GM21737 (cell line): ENCODE measurements around the gene RAB24.
A peak's percentile ranks its signal among the peaks of the same experiment; 100 is the strongest.
"Not testable (repeated sequence)": the region's sequence is repeated elsewhere in the genome, so short reads cannot be mapped to it uniquely, and the experiment has no call there.

Experiments used
- ATAC-seq: cut with Tn5 transposase; IDR thresholded peaks from one replicate; pipeline ENCODE4 v1.9.1; 2021; ENCODE audit warnings: mild to moderate bottlenecking, moderate library complexity; ENCODE audit not compliant: unreplicated experiment

The RAB24 gene

DNA sequence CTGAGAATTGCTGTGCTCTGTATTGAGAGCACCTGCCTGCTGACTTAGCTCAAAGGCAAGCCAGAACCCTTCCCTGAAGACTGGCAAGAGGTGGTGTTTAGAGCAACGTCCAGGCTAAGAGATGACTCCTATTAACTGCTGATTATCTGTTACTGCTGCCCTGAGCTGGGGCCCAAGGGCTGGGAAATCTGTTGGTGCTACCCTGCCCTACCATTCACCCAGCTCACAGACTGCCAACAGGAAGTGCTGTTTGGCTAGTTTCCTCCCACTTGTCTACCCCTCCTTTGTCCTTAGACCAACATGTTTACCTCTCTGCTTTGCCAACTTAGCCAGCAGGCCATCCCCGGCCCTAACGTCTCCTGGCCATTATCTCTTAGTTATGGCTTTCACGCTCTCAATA is 6.9 kb downstream of the RAB24 start:
- ATAC-seq = no peak

DNA sequence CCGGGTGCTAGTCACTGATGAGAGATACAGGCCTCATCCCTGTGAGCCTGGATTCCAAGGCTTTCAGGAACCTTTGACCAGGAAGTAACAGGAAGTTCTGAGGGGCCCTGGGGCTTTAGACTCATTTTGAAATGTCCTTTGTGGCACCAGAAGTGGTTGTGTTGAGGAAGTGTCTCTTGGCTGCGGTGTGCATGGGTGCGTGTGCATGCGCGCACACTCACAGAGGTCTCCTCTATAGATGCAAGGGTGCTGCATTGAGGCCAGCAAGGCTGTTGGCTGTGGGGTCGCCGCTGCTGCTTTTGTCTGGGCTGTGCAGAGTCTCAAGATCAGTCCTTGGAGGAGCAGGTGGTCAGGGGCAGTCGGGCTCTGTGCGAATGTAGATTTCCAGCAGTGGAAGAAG is 7.6 kb downstream of the RAB24 start:
- ATAC-seq = no peak

DNA sequence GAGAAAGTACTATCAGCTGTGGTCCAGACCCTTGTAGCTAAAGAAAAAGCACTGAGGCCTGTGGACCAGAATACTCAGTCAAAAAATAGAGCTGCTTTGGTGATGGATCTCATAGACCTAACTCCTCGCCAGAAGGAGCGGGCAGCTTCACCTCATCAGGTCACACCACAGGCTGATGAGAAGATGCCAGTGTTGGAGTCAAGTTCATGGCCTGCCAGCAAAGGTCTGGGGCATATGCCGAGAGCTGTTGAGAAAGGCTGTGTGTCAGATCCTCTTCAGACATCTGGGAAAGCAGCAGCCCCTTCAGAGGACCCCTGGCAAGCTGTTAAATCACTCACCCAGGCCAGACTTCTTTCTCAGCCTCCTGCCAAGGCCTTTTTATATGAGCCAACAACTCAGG is 8.9 kb downstream of the RAB24 start:
- no peak for ATAC-seq

DNA sequence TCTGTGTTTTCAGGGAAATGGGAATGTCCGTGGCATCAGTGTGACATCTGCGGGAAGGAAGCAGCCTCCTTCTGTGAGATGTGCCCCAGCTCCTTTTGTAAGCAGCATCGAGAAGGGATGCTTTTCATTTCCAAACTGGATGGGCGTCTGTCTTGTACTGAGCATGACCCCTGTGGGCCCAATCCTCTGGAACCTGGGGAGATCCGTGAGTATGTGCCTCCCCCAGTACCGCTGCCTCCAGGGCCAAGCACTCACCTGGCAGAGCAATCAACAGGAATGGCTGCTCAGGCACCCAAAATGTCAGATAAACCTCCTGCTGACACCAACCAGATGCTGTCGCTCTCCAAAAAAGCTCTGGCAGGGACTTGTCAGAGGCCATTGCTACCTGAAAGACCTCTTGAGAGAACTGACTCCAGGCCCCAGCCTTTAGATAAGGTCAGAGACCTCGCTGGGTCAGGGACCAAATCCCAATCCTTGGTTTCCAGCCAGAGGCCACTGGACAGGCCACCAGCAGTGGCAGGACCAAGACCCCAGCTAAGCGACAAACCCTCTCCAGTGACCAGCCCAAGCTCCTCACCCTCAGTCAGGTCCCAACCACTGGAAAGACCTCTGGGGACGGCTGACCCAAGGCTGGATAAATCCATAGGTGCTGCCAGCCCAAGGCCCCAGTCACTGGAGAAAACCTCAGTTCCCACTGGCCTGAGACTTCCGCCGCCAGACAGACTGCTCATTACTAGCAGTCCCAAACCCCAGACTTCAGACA is 9.5 kb downstream of the RAB24 start:
- no peak for ATAC-seq

DNA sequence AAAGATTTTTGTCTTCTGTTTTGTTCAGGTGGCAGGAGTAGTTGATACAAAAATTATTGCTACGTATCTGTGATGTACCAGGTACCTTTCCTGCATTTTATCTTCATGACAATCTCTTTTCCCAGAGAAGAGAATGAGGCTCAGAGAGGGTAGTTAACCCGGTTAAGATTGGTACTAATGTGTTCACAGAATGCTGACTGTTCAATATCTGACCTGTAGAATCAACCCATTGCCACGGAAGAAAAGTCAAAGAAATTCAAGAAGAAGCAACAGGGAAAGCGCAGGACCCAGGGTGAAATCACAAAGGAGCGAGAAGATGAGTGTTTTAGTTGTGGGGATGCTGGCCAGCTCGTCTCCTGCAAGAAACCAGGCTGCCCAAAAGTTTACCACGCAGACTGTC is 11.8 kb downstream of the RAB24 start:
- ATAC-seq = no peak

DNA sequence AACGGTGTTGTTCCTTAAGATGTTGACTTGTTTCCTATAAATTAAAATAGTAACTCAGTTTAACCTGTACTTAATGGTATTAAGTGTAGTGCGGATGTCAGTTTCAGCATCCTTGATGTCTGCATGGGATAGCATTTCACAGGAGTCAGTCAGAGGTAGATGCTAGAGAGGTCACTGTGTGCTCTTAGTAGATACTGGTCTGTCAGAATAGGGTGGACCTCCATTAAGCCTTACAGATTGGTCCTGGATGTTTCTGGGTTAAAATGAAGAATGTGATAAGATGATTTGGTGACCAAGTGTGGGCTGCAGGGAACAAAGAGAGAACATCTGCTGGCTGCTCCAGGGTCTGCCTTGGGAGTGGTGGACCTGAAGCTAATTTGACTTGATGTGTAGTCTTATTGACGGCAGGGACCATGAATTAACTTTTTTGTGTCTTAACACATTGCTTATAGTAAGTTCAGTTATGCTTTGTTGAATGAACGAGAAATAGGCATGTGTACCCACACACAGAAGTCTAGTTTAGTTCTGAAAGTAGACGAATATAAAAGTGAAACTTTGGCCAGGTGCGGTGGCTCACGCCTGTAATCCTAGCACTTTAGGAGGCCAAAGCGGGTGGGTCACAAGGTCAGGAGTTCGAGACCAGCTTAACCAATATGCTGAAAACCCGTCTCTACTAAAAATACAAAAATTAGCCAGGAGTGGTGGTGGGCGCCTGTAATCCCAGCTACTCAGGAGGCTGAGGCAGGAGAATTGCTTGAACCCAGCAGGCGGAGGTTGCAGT is 12.5 kb downstream of the RAB24 start:
- ATAC-seq = peak; percentile 53

DNA sequence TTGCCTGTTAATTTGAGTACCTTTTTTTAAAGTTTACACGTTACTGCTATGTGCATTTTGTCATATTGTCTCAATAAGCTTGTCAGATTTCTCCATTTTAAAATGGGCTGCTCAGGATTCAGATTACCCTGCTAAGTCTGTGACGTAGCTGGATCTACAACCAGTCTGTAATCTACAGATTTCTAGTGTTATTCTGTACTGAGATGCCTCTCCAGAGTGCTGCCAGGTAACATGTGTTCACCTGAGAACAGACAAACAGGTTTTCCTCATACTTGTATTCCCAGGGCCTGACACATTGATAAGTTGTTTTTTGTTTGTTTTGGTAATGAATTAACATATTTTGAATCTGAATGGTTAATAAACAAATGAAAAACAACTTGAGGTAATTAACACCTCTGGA is 15.3 kb downstream of the RAB24 start:
- ATAC-seq = no peak

DNA sequence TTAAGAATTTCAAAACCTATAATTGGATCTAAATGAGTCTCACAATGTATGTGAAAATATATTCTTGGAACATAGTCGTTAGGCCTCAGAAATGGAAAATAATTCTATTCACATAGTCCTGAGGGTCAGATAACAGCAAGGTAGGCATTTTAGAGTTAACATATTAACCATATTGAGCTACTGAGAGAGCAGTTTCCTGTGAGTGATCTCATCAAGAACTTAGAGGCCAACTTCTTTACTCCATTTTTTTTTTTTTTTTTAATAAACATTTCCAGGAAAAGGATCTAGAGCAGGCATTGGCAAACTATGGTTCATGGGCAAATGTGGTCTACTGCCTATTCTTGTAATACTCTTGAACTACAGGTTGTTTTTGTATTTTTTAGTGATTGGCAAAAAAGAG is 26.6 kb downstream of the RAB24 start:
- ATAC-seq = no peak

DNA sequence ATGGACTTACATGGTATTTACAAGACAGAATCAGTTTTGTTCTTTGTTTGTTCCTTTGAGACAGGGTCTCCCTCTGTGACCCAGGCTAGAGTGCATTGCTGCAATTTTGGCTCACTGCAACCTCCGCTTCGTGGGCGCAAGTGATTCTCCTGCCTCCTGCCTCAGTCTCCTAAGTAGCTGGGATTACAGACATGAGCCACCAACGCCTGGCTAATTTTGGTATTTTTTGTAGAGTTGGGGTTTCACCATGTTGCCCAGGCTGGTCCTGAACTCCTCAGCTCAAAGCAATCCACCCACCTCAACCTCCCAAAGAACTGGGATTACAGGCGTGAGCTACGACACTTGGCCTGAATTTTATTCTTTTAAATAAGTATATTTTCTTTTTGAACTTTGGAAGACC is 27.6 kb downstream of the RAB24 start:
- ATAC-seq = no peak

DNA sequence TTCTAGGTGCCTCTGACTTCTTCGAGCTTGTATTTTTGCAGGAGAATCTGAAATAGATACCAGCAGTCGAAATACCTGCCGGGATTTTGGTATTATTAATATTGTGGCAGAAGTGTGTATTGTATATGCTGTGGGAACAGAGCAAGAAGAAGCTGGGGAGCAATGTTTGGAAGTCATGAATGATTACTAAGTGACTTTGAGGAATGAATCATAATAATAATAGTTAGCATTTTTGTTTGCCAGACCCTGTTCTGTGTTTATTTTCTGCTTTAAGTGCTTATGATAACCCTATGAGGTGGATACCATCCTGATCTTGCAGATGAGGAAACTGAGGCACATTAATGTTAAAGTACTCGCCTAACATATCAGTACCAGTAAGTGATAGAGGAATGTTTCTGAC is 32.4 kb downstream of the RAB24 start:
- ATAC-seq = no peak

DNA sequence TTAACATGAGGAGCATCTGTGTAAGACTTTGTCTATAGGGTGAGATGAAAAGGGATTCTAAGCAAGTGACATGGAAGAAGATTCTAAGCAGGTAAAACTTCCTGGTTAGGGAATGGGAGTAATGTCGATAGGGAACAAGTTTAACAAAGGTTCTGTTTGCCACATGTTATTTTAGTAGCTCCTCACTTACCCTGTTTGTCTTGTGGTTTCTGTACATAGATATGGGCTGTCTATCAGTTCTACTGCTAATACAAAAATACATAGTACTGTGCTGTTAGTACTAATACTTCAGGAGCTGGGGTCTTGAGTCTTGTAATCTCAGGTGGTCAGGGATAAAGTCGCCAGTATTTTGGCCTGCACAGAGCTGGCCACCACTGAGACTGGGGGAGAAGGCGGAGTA is 32.9 kb downstream of the RAB24 start:
- ATAC-seq = no peak

DNA sequence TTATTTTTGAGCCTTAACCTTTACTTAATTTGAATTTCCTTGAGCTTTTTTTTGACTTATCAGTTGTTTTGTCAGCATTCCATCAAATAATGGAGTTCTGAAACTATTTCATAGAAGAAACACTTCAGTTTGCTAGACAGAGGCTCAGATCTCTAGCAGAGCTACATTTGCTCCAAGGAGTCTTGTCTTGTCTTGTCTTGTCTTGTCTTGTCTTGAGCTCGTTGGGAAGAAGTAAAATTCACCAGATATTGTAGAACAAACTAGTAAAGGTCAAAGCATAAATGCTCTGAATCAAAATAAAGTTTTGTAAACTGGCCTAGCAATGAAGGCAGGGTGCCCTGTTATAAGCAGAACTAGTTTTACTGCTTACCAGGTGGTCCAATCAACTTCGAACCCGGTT is 33.5 kb downstream of the RAB24 start:
- no peak for ATAC-seq

DNA sequence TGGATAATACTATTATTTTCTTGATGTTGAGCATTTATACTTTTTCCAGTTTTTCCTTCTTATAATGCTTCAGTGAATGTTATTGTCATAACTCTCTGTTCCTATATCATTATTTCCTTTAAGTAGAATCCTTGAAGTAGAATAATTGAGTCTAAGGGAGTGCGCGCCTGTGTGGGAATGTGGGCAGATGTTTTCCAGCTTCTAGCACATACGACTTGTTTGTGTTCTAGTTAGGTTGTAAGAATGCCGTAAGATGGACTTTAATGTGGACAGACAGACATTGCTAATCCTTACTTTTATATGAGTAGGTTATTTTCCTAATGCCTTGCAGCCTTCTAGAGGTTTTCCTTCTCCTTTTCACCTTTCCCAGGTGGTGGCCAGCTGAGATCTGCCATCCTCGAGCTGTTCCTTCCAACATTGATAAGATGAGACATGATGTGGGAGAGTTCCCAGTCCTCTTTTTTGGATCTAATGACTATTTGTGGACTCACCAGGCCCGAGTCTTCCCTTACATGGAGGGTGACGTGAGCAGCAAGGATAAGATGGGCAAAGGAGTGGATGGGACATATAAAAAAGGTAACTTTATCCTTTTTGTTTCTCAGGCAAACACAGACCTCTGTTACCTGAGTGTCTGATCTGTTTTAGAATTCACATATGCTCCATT is 34.2 kb downstream of the RAB24 start:
- no peak for ATAC-seq

DNA sequence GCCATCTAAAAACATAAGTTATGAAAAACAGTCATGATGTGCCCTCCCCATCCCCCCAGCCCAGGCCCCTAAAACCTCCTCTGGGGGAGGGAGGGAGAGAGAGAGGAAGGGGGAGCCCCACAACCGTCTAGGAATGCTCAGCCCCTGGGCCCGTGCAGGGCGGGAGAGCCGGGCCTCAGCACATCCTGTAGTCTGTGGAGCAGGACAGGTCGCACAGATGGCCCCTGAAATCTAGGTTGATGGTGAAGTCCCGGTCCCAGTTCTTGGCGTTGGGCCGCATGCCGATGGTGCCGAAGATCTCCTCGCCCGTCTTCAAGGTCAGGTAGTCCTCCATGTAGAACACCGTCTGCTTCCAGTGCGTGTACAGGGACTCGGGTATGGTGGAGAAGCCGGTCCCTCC is 38.1 kb downstream of the RAB24 start:
- ATAC-seq = no peak

DNA sequence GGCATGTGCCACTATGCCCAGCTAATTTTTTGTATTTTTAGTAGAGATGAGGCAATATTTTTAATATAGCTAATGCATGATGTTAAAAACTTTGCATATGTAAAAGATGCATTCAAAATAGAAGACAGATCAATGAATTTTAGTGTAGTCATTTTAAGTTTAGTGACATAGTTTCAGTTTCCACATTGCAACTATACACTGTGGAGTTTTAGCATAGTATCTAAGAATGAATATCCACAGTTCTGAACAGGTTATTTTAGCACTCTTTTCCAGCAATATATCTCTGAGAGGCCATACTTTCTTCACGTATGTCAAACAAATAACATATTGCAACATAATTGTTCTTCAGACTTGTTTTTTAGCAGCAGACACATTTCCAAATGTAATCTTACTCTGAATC is 39.3 kb downstream of the RAB24 start:
- ATAC-seq = no peak

DNA sequence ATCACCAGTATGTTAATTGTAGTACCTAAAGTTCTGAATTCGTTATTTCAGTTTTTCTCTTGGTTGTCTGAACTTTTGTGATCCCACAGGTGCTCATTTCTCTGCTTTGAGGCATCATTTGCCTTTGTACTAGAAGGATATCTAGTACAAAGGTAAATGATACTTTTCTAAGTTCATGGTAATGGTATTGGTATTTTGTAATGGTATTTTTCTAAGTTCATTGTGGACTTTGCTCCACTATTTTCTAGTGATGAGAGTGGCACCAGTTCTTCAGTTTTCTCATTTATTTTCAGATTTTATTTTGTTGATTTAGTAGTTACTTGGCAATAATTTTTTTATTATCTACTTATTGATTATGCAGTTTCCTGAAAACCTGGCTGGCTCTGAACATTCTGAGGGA is 42.0 kb downstream of the RAB24 start:
- ATAC-seq = no peak

DNA sequence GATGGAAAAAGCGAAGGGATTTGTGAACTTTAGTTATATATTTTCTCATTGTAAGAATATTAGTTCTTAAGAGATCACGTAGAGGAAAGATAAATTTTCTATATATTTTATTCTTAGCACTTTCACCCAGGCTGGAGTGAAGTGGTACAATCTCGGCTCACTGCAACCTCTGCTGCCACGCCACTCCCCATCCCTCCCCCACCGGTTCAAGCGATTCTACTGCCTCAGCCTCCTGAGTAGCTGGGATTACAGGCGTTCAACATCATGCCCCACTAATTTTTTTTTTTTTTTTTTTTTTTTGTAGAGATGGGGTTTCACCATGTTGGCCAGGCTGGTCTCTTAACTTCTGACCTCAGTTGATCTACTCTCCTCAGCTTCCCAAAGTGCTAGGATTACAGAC is 42.6 kb downstream of the RAB24 start:
- no peak for ATAC-seq

DNA sequence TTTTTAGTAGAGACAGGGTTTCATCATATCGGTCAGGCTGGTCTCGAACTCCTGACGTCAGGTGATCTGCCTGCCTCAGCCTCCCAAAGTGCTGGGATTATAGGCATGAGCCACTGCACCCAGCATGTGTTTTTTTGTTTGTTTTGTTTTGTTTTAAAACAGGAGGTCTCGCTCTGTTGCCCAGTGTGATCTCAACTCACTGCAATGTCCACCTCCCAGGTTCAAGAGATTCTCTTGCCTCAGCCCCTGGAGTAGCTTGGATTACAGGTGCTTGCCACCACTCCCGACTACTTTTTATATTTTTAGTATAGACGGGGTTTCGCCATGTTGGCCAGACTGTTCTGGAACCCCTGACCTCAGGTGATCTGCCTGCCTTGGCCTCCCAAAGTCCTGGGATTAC is 44.8 kb downstream of the RAB24 start:
- not testable (repeated sequence) for ATAC-seq

DNA sequence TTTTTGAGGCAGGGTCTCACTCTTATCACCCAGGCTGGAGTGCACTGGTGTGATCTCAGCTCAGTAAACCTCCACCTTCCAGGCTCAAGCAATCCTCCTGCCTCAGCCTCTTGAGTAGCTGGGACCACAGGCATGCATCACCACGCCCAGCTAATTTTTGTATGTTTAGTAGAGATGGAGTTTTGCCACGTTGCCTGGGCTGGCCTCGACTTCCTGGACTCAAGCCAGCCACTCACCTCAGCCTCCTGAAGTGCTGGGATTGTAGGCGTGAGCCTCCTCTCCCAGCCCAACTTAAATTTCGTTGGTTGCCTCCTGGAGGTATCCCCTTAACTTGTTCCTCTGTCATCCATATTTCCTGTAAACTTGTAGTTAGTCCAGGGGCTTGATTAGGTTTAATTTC is 47.2 kb downstream of the RAB24 start:
- ATAC-seq = no peak

DNA sequence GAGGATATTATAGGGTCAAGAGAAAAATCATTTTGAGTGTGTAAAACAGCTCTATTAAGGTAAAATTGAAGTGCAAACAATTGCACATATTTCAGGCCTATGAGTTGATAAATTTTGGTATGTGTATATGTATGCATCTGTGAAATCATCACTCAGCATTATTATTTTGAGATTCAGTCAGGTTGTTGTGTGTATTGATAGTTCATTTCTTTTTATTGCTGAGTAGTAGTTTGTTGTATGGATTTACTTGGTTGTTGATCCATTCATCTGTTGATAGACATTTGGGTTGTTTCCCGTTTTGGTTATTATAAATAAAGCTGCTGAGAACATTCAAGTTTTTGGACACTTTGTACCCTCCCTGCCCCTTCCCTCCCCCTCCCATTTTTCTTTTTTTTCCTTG is 50.3 kb downstream of the RAB24 start:
- no peak for ATAC-seq
